GM18951 (cell line): ENCODE measurements around the gene RAB40B.
"Not testable (repeated sequence)": the region's sequence is repeated elsewhere in the genome, so short reads cannot be mapped to it uniquely, and the experiment has no call there.

Source experiments
- POLR2A ChIP-seq: IDR thresholded peaks from 4 replicates; pipeline ENCODE4 v1.6.1; 2011; ENCODE audit warnings: mild to moderate bottlenecking; ENCODE audit not compliant: insufficient read length, insufficient read depth; ENCODE audit errors: extremely low read depth
- in situ Hi-C: fragments of 300-500 bp; cut with MboI; formaldehyde crosslinking; loops from one replicate; pipeline ENCODE4 v1.12.0; 2022; ENCODE audit warnings: low sequenced_read_pairs, mixed read lengths, inconsistent platforms; ENCODE audit not compliant: unreplicated experiment

RAB40B gene

GRCh38 chr17:82698065-82698973 lies at the start of gene RAB40B:
Gene RAB40B, minus strand, starts transcription at chr17:82698698. Its CDS starts 102 bp downstream, at chr17:82698596.
- in situ Hi-C loops, result no loop called here
- TF ChIP-seq POLR2A, result peak; percentile 50

GRCh38 chr17:82745524-82745923 lies 47.0 kb upstream of the RAB40B start:
- TF ChIP-seq POLR2A, result no peak
- in situ Hi-C loops, result no loop called here

GRCh38 chr17:82744736-82745135 lies 46.2 kb upstream of the RAB40B start:
- in situ Hi-C loops, result not testable (repeated sequence)

- no peak for TF ChIP-seq POLR2A
- in situ Hi-C loops, result no loop called here
Measured at GRCh38 chr17:82743344-82744219, 45.1 kb upstream of the RAB40B start.

GRCh38 chr17:82740906-82741759 lies 42.6 kb upstream of the RAB40B start:
- in situ Hi-C loops, result no loop called here
- no peak for TF ChIP-seq POLR2A

GRCh38 chr17:82737967-82738877 lies 39.7 kb upstream of the RAB40B start:
- in situ Hi-C loops, result no loop called here
- TF ChIP-seq POLR2A, result no peak

GRCh38 chr17:82736511-82737185 lies 38.1 kb upstream of the RAB40B start:
- in situ Hi-C loops, result no loop called here
- TF ChIP-seq POLR2A, result no peak

- TF ChIP-seq POLR2A, result peak; percentile 14
- in situ Hi-C loops, result no loop called here
Measured at GRCh38 chr17:82734987-82735866, 36.7 kb upstream of the RAB40B start, which contains the start of gene FN3K. Gene FN3K, plus strand, starts transcription at chr17:82735615. Its CDS starts 22 bp downstream, at chr17:82735637.

GRCh38 chr17:82732118-82732743 lies 33.7 kb upstream of the RAB40B start:
- in situ Hi-C loops, result no loop called here
- TF ChIP-seq POLR2A, result no peak
